ENCODE data around the gene TMTC2.

The TMTC2 gene

DNA sequence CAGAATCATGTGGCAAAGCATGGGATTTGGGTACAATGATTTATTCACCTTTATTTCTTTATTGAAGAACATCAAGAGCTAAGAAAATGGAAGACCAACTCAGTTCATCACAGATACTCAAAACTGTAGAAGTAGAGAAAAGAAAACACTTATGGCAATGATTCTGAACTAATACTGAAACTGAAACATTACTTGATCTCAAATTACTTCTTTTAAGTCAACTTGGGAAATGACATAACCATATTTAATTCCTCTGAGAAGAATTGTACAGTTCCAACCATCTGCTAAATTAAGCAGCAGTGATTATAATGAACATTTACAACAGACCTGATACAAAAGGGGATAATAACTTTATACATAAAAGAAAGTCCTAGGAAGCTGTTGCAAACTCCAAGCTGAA is 466.5 kb downstream of the TMTC2 start (continued):
- no peak for TF ChIP-seq ZNF791 (tag by site-specific recombination; IDR thresholded peaks at IDR 0.05)
- TF ChIP-seq ZNF121 (tag by site-specific recombination; IDR thresholded peaks at IDR 0.05) = no peak
- TF ChIP-seq SETDB1 (IDR thresholded peaks at IDR 0.05; ENCODE audit: insufficient read length, low read length) = no peak
- TF ChIP-seq ZNF133 (tag by site-specific recombination; IDR thresholded peaks at IDR 0.05) = no peak
- TF ChIP-seq MYNN (tag by site-specific recombination; IDR thresholded peaks at IDR 0.05; ENCODE audit: borderline replicate concordance) = no peak

DNA sequence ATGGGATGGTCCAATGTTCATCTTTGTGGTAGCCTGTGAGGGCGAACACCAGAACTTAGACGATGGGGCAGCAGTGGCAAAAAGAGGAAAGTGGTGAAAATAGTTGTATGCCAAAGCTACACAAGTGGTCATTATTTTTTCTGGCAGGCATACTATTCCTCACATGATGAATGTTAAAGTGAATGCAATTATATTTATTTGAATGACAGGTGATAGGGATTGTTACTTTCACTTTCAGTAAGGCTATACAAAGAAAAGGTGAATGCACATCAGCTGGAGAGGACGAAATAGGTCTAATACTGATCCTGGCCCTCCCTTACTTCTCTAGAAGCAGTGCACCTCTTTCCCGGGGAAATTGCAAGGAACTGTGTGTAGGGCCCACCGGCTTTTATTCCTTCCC is 470.1 kb downstream of the TMTC2 start:
- Histone ChIP-seq H3K9me3 (ENCODE audit: control insufficient read depth, insufficient read depth, low read depth, low read length) (no peaks in the 10 kb centered on the region), H3K27ac (ENCODE audit: extremely low read depth, low read depth, low read length) (no peak overlapping the region), H3K4me1 (ENCODE audit: control insufficient read depth, insufficient read depth, low read length) (no peaks in the 10 kb centered on the region), H3K4me3 (ENCODE audit: low read depth, low read length) (no peak overlapping the region), H3K36me3 (ENCODE audit: control insufficient read depth in 2 of 2, insufficient read depth in 1 of 2, low read length in 2 of 2) (no peaks in the 10 kb centered on the region)
- CTCF ChIA-PET = no interaction called here
- POLR2A ChIA-PET = no interaction called here
- TF ChIP-seq ZNF37A (tag by site-specific recombination; IDR thresholded peaks at IDR 0.05) (no peak), ZNF544 (tag by site-specific recombination; IDR thresholded peaks at IDR 0.05) (no peak), ZNF391 (tag by site-specific recombination; IDR thresholded peaks at IDR 0.05; ENCODE audit: borderline replicate concordance, low read depth) (no peak), ZNF623 (tag by site-specific recombination; IDR thresholded peaks at IDR 0.05) (no peak), ZNF600 (tag by site-specific recombination; IDR thresholded peaks at IDR 0.05) (no peak), SALL2 (tag by site-specific recombination; IDR thresholded peaks at IDR 0.05; ENCODE audit: borderline replicate concordance) (no peak), GLIS1 (tag by site-specific recombination; IDR thresholded peaks at IDR 0.05) (no peak), ZNF776 (tag by site-specific recombination; IDR thresholded peaks at IDR 0.05; ENCODE audit: borderline replicate concordance) (no peak), ZEB2 (tag by site-specific recombination; IDR thresholded peaks at IDR 0.05) (no peak), BCL11B (tag by site-specific recombination; IDR thresholded peaks at IDR 0.05; ENCODE audit: low read depth) (no peak), ZNF324 (tag by site-specific recombination; IDR thresholded peaks at IDR 0.05) (no peak)
- TF ChIP-seq, protein P1, sequence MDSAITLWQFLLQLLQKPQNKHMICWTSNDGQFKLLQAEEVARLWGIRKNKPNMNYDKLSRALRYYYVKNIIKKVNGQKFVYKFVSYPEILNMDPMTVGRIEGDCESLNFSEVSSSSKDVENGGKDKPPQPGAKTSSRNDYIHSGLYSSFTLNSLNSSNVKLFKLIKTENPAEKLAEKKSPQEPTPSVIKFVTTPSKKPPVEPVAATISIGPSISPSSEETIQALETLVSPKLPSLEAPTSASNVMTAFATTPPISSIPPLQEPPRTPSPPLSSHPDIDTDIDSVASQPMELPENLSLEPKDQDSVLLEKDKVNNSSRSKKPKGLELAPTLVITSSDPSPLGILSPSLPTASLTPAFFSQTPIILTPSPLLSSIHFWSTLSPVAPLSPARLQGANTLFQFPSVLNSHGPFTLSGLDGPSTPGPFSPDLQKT (IDR thresholded peaks at IDR 0.05; ENCODE audit: borderline replicate concordance, low read depth, low read length) = no peak

DNA sequence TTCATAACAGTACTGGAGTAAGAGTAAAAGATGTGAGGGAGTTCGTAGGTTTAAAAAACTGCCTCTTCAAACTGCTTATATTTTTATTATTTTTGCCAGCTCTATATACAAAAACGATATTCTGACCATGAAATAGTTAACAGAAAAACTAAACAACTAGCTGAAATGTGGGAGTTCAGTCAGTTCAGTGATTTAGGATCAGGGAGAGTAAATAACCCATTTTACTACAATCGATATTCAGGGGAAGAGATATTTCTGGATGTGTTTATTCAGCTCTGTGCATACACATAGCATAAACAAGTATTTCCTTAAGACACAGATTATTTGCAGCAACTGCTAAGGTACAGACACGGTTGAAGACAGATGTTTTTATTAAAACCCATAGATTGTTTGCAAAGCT is 470.9 kb downstream of the TMTC2 start:
- Histone ChIP-seq H3K36me3 (ENCODE audit: control insufficient read depth in 2 of 2, insufficient read depth in 1 of 2, low read length in 2 of 2) (no peaks in the 10 kb centered on the region), H3K9me3 (ENCODE audit: control insufficient read depth, insufficient read depth, low read depth, low read length) (no peaks in the 10 kb centered on the region), H3K27ac (ENCODE audit: extremely low read depth, low read depth, low read length) (no peak overlapping the region), H3K4me3 (ENCODE audit: low read depth, low read length) (no peak overlapping the region), H3K4me1 (ENCODE audit: control insufficient read depth, insufficient read depth, low read length) (no peaks in the 10 kb centered on the region)
- ChIA-PET CTCF (no interaction called here), POLR2A (no interaction called here)
- TF ChIP-seq ZNF423 (tag by site-specific recombination; IDR thresholded peaks at IDR 0.05) (no peak), ZNF202 (tag by site-specific recombination; IDR thresholded peaks at IDR 0.05; ENCODE audit: borderline replicate concordance) (no peak), BCL11A (tag by site-specific recombination; IDR thresholded peaks at IDR 0.05; ENCODE audit: low read depth) (no peak), YY1 (tag by site-specific recombination; IDR thresholded peaks at IDR 0.05) (no peak), KLF9 (tag by site-specific recombination; IDR thresholded peaks at IDR 0.05; ENCODE audit: low read depth) (no peak)
- TF ChIP-seq, protein P2, sequence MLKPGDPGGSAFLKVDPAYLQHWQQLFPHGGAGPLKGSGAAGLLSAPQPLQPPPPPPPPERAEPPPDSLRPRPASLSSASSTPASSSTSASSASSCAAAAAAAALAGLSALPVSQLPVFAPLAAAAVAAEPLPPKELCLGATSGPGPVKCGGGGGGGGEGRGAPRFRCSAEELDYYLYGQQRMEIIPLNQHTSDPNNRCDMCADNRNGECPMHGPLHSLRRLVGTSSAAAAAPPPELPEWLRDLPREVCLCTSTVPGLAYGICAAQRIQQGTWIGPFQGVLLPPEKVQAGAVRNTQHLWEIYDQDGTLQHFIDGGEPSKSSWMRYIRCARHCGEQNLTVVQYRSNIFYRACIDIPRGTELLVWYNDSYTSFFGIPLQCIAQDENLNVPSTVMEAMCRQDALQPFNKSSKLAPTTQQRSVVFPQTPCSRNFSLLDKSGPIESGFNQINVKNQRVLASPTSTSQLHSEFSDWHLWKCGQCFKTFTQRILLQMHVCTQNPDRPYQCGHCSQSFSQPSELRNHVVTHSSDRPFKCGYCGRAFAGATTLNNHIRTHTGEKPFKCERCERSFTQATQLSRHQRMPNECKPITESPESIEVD (tag by site-specific recombination; IDR thresholded peaks at IDR 0.05) = no peak
- TF ChIP-seq, protein P3, sequence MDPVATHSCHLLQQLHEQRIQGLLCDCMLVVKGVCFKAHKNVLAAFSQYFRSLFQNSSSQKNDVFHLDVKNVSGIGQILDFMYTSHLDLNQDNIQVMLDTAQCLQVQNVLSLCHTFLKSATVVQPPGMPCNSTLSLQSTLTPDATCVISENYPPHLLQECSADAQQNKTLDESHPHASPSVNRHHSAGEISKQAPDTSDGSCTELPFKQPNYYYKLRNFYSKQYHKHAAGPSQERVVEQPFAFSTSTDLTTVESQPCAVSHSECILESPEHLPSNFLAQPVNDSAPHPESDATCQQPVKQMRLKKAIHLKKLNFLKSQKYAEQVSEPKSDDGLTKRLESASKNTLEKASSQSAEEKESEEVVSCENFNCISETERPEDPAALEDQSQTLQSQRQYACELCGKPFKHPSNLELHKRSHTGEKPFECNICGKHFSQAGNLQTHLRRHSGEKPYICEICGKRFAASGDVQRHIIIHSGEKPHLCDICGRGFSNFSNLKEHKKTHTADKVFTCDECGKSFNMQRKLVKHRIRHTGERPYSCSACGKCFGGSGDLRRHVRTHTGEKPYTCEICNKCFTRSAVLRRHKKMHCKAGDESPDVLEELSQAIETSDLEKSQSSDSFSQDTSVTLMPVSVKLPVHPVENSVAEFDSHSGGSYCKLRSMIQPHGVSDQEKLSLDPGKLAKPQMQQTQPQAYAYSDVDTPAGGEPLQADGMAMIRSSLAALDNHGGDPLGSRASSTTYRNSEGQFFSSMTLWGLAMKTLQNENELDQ (tag by site-specific recombination; IDR thresholded peaks at IDR 0.05; ENCODE audit: low read depth) = no peak
- TF ChIP-seq, protein P4, sequence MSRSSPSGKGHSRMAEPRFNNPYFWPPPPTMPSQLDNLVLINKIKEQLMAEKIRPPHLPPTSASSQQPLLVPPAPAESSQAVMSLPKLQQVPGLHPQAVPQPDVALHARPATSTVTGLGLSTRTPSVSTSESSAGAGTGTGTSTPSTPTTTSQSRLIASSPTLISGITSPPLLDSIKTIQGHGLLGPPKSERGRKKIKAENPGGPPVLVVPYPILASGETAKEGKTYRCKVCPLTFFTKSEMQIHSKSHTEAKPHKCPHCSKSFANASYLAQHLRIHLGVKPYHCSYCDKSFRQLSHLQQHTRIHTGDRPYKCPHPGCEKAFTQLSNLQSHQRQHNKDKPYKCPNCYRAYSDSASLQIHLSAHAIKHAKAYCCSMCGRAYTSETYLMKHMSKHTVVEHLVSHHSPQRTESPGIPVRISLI (tag by site-specific recombination; IDR thresholded peaks at IDR 0.05) = no peak
- TF ChIP-seq, protein P5, sequence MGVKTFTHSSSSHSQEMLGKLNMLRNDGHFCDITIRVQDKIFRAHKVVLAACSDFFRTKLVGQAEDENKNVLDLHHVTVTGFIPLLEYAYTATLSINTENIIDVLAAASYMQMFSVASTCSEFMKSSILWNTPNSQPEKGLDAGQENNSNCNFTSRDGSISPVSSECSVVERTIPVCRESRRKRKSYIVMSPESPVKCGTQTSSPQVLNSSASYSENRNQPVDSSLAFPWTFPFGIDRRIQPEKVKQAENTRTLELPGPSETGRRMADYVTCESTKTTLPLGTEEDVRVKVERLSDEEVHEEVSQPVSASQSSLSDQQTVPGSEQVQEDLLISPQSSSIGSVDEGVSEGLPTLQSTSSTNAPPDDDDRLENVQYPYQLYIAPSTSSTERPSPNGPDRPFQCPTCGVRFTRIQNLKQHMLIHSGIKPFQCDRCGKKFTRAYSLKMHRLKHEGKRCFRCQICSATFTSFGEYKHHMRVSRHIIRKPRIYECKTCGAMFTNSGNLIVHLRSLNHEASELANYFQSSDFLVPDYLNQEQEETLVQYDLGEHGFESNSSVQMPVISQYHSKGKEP (tag by site-specific recombination; IDR thresholded peaks at IDR 0.05) = no peak
